ENCODE measurements around the gene ACKR2. TPM values are rescaled to one million over a fixed set of nuclear protein-coding genes. Genes with fewer than 3 reads are reported as not detected.

The ACKR2 gene
- total and polyA plus RNA-seq, 2 of the 13 experiments (the other 11 are each of a cell fraction or from before 2014, with no cell fraction given) = 1.1 to 1.9 TPM

- TF ChIP-seq ATF4 (CRISPR knock-in tag; IDR thresholded peaks at IDR 0.05) = no peak; a peak in 1 of 4 replicates
- TF ChIP-seq SNAPC5 (CRISPR knock-in tag; IDR thresholded peaks at IDR 0.05; ENCODE audit: borderline replicate concordance) = 0 out of 2 replicates have a peak, but pooled peaks have one; percentile 17
- TF ChIP-seq THAP7 (CRISPR knock-in tag; IDR thresholded peaks at IDR 0.05) = no peak
- TF ChIP-seq ZNF407 (CRISPR knock-in tag; IDR thresholded peaks at IDR 0.05; ENCODE audit: not compliant biosample characterization) = no peak
- no peak for TF ChIP-seq NRL (CRISPR knock-in tag; IDR thresholded peaks at IDR 0.05; ENCODE audit: borderline replicate concordance)
- peak; percentile 40; the same call in 1 of the 2 replicates for TF ChIP-seq ZNF614 (CRISPR knock-in tag; IDR thresholded peaks at IDR 0.05; ENCODE audit: borderline replicate concordance)
- TF ChIP-seq THAP9 (CRISPR knock-in tag; IDR thresholded peaks at IDR 0.05; ENCODE audit: borderline replicate concordance) = peak; percentile 55; the same call in 1 of the 2 replicates
- TF ChIP-seq ATF6 (CRISPR knock-in tag; conservative IDR thresholded peaks at IDR 0.05) = no peak
- TF ChIP-seq SMC3 (IDR thresholded peaks at IDR 0.05; ENCODE audit: low read length) = peak; percentile 36; the same call in 1 of the 2 replicates
- TF ChIP-seq ZNF510 (CRISPR knock-in tag; IDR thresholded peaks at IDR 0.05; ENCODE audit: low read depth) = no peak
- TF ChIP-seq CCAR2 (optimal IDR thresholded peaks at IDR 0.05; ENCODE audit: low read depth, low read length) = no peak
Observed at GRCh38 chr3:42855547-42856380, 46.5 kb downstream of the ACKR2 start (continued).
